Gastrocnemius medialis (tissue), 4 donors: ENCODE data around the gene PPP1R27. TPM values are rescaled to one million over a fixed set of nuclear protein-coding genes. Genes with fewer than 3 reads are reported as not detected.

Experiments
- ATAC-seq, 2 donors: fragments of 150-250 bp; one replicate each; pipeline ENCODE4 v1.9.1; 2016
- DNase-seq, 2 donors: peaks; one replicate each; pipeline ENCODE4 v3.0.0-alpha.2; 2019
- H3K27ac ChIP-seq, 4 donors: fragments of 200-600 bp; sonication (generic); 1 replicate in 1 of 4; 2 replicates in 3 of 4; pipeline ENCODE4 v1.5.1; 2016 to 2018; ENCODE audit warnings: mild to moderate bottlenecking in 2 of 4, moderate library complexity in 1 of 4
- H3K27me3 ChIP-seq, 3 donors: fragments of 200-600 bp; sonication (generic) in 2 of 3; 1 replicate in 1 of 3; 2 replicates in 2 of 3; pipeline versions ENCODE4 v1.5.1 to v1.6.0; 2016 to 2019; ENCODE audit warnings: mild to moderate bottlenecking in 1 of 3, moderate library complexity in 1 of 3
- H3K36me3 ChIP-seq, 2 donors: fragments of 200-600 bp; sonication (generic) in 1 of 2; one replicate each; pipeline ENCODE4 v1.5.1; 2017 to 2018
- H3K4me1 ChIP-seq, 2 donors: fragments of 200-600 bp; sonication (generic) in 1 of 2; one replicate each; pipeline ENCODE4 v1.5.1; 2016 to 2017; ENCODE audit warnings: mild to moderate bottlenecking in 2 of 2
- H3K4me3 ChIP-seq, 4 donors: fragments of 200-600 bp; sonication (generic) in 3 of 4; 1 replicate in 1 of 4; 2 replicates in 3 of 4; pipeline ENCODE4 v1.5.1; 2016 to 2019; ENCODE audit warnings: mild to moderate bottlenecking in 2 of 4
- H3K9me3 ChIP-seq, 3 donors: fragments of 200-600 bp; sonication (generic) in 2 of 3; 1 replicate in 1 of 3; 2 replicates in 2 of 3; pipeline ENCODE4 v1.5.1; 2016 to 2019
- CTCF ChIP-seq, 5 experiments: fragments of 450-650 bp in 3 of 5; fragments of 200-600 bp in 2 of 5; sonication (generic) in 2 of 5; IDR thresholded peaks in 4 of 5; conservative IDR thresholded peaks in 1 of 5; 1 replicate in 4 of 5; 2 replicates in 1 of 5; pipeline ENCODE4 v1.5.1; 2016 to 2019; ENCODE audit warnings: antibody characterized with exemption in 5 of 5, mild to moderate bottlenecking in 3 of 5, moderate library complexity in 3 of 5
- POLR2A ChIP-seq, 2 donors: fragments of 450-650 bp; IDR thresholded peaks; one replicate each; pipeline ENCODE4 v1.6.1; 2017; ENCODE audit warnings: antibody characterized with exemption in 2 of 2, mild to moderate bottlenecking in 2 of 2, moderate library complexity in 2 of 2
- in situ Hi-C, 4 donors: fragments of 200-750 bp; cut with MboI; loops; one replicate each; pipeline versions ENCODE4 v1.15.0 to v1.8.0; 2017; ENCODE audit warnings: low sequenced_read_pairs in 4 of 4
- intact Hi-C: fragments of 100-400 bp; cut with DNase I; formaldehyde crosslinking; loops from one replicate; pipeline ENCODE4 v1.15.1; 2023; ENCODE audit warnings: low total_unique reads
- total RNA-seq, 4 donors: library from RNA; depleted of rRNA; stranded (reverse); fragments of >200 nt; gene quantifications; one replicate each; pipeline versions ENCODE4 v1.1.0 to v1.2.3, GENCODE V29; 2016

PPP1R27 gene
- total RNA-seq, 4 donors from 2014 or later = 245 to 708 (median 400) TPM

DNA sequence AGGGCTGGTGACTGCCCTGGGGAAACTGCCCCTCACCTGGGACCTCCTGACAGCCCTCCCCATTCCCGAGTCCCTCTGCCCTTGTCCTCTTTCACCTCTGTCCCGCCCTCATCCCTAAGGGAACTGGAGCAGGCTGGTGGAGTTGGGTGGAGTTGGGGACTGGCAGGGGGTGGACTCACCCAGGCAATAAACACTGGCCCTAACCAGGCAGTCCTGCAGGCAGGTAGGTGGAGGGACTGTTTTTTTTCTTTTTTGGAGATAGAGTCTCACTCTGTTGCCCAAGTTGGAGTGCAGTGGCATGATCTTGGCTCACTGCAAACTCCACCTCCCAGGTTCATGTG lies 19.2 kb downstream of the PPP1R27 start:
- Histone ChIP-seq H3K27ac (no peak overlapping the region), H3K36me3 (no peaks in the 10 kb centered on the region), H3K9me3 (no peaks in the 10 kb centered on the region), H3K27me3 (peaks cover 0 to 5% (median 0%) of the 10 kb centered on the region in 3 donors), H3K4me3 (no peak overlapping the region), H3K4me1 (no peaks in the 10 kb centered on the region)
- in situ Hi-C loops (no loop called here), intact Hi-C loops (no loop called here)
- DNase-seq = no peak
- no peak for ATAC-seq
- no peak for TF ChIP-seq CTCF (IDR thresholded peaks at IDR 0.05 in 4 of 5, conservative IDR thresholded peaks at IDR 0.05 in 1 of 5)
- TF ChIP-seq POLR2A (IDR thresholded peaks at IDR 0.05) = no peak

DNA sequence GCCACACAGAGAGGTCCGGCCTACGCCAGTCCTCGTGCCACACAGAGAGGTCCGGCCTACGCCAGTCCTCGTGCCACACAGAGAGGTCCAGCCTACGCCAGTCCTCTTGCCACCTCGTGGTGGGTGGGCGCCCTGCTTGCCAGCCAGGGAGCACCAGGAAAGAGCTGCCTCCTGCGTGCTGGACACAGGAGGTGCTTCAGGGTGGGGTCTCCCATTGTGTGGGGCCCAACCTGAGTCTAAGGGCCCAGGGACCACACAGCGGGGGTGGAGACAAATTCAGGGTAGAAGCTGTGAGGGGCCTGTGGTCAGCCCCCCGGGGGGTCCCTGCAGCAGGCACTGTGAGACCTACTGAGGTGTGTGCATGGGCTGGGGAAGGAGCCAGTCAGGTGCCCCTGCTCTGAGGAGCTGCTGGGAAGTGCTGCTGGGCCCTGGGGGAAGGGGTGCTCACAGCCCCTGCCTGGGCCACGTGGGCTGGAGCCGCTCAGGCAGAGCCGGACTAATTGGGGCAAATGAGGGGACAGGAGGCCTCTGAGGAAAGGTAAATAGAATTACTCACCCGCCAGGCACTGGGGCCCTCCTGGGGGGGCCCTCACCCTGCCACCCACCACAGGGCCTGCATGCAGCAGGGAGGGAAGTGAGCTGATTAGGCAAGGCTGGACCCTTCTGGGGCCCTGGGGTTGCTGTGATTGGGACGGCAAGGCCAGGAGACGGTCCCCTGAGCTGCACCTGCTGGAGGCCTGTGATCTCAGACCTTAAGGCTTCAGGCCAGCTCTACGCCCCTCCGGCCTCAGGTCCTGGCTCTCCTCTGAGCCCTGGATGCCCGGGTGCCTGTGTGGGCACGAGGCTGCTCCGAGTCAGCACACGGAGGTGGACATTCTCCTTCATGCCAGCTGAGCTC lies 19.9 kb downstream of the PPP1R27 start:
- TF ChIP-seq POLR2A (IDR thresholded peaks at IDR 0.05) (no peak), CTCF (IDR thresholded peaks at IDR 0.05 in 4 of 5, conservative IDR thresholded peaks at IDR 0.05 in 1 of 5) (no peak)
- Histone ChIP-seq H3K4me1 (no peaks in the 10 kb centered on the region), H3K27ac (no peak overlapping the region), H3K9me3 (no peaks in the 10 kb centered on the region), H3K36me3 (no peaks in the 10 kb centered on the region), H3K27me3 (peaks cover 0 to 7% (median 3%) of the 10 kb centered on the region in 3 donors), H3K4me3 (no peak overlapping the region)
- intact Hi-C loops = no loop called here
- in situ Hi-C loops = no loop called here
- DNase-seq (no peak), ATAC-seq (no peak)

- no peak overlapping the region for H3K27ac ChIP-seq
- peaks cover under 1 to 10% (median 8%) of the 10 kb centered on the region in 3 donors for H3K27me3 ChIP-seq
- no peaks in the 10 kb centered on the region for H3K36me3 ChIP-seq
- no peak for TF ChIP-seq POLR2A (IDR thresholded peaks at IDR 0.05)
- no peak for TF ChIP-seq CTCF (IDR thresholded peaks at IDR 0.05 in 4 of 5, conservative IDR thresholded peaks at IDR 0.05 in 1 of 5)
- no peaks in the 10 kb centered on the region for H3K9me3 ChIP-seq
- no peaks in the 10 kb centered on the region for H3K4me1 ChIP-seq
- no peak overlapping the region for H3K4me3 ChIP-seq
- ATAC-seq (no peak), DNase-seq (no peak)
- in situ Hi-C loops = no loop called here
- intact Hi-C loops = no loop called here
Observed at GRCh38 chr17:81813861-81814683, 20.8 kb downstream of the PPP1R27 start.

- Histone ChIP-seq H3K4me3 (no peak overlapping the region), H3K27ac (no peak overlapping the region), H3K36me3 (no peaks in the 10 kb centered on the region), H3K27me3 (peaks cover 3 to 10% (median 8%) of the 10 kb centered on the region in 3 donors), H3K9me3 (no peaks in the 10 kb centered on the region), H3K4me1 (no peaks in the 10 kb centered on the region)
- DNase-seq = no peak
- no peak for TF ChIP-seq POLR2A (IDR thresholded peaks at IDR 0.05)
- TF ChIP-seq CTCF (IDR thresholded peaks at IDR 0.05 in 4 of 5, conservative IDR thresholded peaks at IDR 0.05 in 1 of 5) = no peak
- no peak for ATAC-seq
- in situ Hi-C loops = no loop called here
- intact Hi-C loops = no loop called here
Observed at GRCh38 chr17:81813371-81813684, 21.5 kb downstream of the PPP1R27 start.
